ENCODE measurements around the gene FOXO4. TPM values are rescaled to one million over a fixed set of nuclear protein-coding genes. Genes with fewer than 3 reads are reported as not detected.

The FOXO4 gene
- polyA plus RNA-seq, 4 donors: 23.8 to 29.3 (median 27.8) TPM

DNA sequence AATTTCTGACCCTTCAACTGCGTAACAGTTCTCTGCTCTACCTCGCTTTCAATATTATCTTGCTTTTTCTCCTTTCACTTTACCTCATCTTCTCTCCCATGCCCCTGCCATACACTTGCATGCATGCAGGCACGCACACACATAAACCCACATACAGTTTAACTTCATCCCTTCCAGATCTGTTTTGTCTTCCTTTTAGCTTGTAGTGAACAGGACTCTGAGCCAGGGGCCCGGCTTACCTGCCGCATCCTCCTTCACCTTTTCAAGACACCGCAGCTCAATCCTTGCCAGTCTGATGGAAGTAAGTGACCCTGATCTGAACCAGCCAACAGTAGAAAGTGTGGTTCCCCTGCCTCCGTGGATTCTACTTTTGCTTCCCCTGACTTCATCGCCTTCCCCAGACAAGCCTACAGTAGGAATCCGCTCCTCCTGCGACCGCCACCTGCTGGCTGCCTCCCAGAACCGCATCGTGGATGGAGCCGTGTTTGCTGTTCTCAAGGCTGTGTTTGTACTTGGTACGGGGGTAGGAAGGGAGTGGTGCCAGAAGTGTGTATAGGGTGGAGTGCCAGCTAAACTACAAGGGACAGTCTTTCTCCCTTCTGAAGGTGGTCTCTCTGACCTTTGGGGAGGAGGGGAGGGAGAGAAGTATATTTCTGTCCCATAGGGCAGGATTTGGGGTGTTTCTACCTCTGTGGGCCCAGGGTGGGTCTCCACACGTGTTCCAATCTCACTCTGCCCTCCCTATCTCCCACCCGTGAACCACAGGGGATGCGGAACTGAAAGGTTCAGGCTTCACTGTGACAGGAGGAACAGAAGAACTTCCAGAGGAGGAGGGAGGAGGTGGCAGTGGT, 33.5 kb downstream of the FOXO4 start:
- peak in 1 of 4 donors; percentile 37 for DNase-seq (ENCODE audit: low read depth in 4 of 4, low spot score in 3 of 4)

DNA sequence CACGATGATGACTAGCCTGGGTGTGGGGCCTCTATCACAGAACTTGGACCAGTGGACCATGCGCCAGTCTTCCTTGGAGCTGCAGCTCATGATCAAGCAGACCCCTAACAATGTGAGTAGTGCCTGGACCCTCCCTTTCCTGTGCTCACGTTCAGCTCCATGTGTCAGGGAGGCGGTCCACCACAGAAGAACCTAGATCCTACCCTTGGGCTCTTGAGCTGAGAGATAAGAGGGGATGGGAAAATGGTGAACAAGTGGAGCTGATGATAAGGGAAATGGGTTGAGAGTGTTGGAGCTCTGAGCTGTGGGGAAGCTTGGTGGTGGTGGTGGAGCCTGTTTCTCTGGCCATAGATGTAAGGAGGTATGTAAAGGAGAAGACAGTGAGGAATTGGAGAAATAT, 35.9 kb downstream of the FOXO4 start:
- no peak for DNase-seq (ENCODE audit: low read depth in 4 of 4, low spot score in 3 of 4)

DNA sequence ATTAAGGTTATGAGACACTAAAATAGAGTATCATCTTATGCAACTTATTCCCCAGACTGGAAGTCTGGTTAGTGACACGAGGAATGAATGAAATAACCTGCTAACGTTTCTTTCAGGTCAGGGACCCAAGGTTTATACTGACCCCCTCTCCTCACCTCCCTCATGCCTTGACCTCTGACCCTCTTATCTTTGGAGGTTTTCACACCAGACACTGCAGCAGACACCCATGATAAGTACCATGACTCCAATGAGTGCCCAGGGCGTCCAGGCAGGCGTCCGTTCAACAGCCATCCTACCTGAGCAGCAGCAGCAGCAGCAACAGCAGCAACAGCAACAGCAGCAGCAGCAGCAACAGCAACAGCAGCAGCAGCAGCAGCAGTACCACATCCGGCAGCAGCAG, 44.8 kb downstream of the FOXO4 start:
- DNase-seq (ENCODE audit: low read depth in 4 of 4, low spot score in 3 of 4): no peak

DNA sequence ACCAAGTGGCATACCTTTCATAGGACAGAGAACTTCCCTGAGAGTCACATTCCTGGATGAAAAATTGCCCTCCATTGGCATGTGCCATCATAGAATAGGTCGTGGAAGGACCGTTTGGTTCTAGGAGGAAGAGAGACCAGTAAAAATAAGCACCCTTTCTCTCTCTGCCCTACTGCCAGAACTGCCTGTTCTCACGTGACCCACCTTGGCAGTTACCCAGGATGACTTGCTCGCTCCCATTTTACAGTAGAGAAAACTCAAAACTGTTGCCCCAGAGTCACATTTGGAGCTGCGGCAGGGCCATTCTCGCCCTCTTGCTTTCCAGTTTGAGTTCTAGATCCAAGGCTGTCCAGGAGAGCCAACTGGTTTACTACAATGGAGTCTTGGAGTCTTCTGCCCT, 47.9 kb downstream of the FOXO4 start:
- DNase-seq (ENCODE audit: low read depth in 4 of 4, low spot score in 3 of 4): no peak

DNA sequence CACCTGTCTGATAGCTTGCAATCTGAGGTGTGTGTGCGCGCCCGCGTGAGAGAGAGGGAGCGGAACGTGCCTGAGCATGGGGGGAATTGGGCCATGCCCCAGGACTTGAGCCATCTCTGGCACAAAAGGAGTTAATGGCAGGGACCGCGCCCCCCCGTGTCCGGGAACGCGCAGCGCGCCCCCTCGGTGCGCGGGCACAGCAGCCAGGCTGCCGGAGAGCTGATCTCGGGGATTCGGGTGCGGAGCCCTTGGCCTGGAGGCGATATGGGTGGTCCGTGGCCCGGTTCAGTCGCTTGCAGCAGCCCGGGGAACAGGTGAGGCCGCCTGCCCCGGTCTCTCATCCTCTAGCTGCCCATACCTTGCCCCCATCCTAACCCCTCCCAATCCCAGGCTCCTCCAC, 49.0 kb downstream of the FOXO4 start, which contains the start of gene NLGN3:
NLGN3 (plus strand) TSS at position 191 of the 400 bp plus-strand sequence. CDS start 2,909 bp downstream, outside the sequence.
- no peak for DNase-seq (ENCODE audit: low read depth in 4 of 4, low spot score in 3 of 4)

DNA sequence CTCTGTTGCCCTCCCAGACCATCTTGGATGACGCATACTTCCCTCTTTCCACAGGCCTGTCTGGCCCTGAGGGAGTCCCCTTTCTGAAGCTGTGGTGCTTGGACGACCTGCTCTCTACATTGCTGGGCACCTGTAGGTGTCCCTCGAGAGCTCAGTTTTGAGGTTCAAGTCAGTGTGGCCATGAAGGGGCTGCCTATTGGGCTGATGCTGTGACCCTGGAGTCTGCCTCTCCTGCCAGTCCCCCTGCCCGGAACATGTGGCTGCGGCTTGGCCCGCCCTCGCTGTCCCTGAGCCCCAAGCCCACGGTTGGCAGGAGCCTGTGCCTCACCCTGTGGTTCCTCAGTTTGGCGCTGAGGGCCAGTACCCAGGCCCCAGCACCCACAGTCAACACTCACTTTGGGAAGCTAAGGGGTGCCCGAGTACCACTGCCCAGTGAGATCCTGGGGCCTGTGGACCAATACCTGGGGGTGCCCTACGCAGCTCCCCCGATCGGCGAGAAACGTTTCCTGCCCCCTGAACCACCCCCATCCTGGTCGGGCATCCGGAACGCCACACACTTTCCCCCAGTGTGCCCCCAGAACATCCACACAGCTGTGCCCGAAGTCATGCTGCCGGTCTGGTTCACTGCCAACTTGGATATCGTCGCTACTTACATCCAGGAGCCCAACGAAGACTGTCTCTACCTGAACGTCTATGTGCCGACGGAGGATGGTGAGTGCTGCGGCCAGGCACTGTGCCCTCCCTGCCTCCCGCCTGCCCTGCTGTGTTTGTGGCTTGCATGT, 52.0 kb downstream of the FOXO4 start:
- no peak for DNase-seq (ENCODE audit: low read depth in 4 of 4, low spot score in 3 of 4)

DNA sequence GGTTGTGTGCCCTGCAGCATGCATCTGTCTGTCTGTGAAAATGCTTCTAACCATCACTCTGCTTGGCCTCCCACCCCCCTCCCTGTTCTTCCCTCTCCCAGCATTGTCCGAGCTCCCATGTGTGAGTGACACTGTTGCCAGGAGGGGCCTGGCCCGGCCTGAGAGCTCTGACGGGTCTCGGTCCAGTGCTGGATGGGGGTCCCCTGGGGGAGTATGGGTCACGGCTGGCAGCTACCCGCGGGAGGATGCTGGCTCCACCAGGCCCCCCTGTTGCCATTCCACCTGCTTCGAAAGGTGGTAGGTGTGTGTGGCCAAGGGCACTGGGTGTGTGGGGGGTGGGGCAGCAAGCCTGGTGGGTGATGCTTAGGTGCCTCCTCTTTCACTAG, 52.6 kb downstream of the FOXO4 start:
- no peak for DNase-seq (ENCODE audit: low read depth in 4 of 4, low spot score in 3 of 4)

DNA sequence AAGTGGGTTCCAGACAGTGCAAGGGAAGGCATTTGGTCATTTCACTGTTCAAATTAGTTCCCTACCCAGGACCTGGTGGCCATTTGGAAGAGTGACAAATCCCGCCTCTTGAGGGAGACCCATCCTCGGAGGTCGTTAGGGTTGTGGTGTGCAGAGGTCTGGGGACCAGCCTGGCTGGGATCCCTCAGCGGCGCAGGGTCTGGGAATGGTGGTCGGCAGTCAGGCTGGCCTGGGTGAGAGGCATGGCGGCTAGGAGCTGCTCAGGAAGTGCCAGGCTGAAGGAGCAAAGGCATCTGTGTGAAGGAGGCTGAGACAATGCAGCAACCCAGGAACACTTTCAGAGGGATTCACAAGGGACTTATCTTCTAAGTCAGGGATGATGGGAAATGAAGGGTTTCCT, 55.7 kb downstream of the FOXO4 start:
- DNase-seq (ENCODE audit: low read depth in 4 of 4, low spot score in 3 of 4): no peak

Other genes starting within 250 kb of the FOXO4 start
- gene TEX11, start 187.1 kb upstream of the FOXO4 start, polyA plus RNA-seq (ENCODE audit: insufficient read length in 4 of 4): under 1 TPM in 3 of 4 donors, not detected in 1; 0.05 to 0.10 (median 0.08) TPM
- 1 to 10 TPM; 2.4 to 2.7 (median 2.5) TPM for gene SLC7A3, start 164.8 kb upstream of the FOXO4 start, polyA plus RNA-seq (ENCODE audit: insufficient read length in 4 of 4)
- 10 to 100 TPM; 53.1 to 57.3 (median 55.1) TPM for gene SNX12, start 27.5 kb upstream of the FOXO4 start, polyA plus RNA-seq (ENCODE audit: insufficient read length in 4 of 4)
- gene CXorf65, start 10.9 kb downstream of the FOXO4 start, polyA plus RNA-seq (ENCODE audit: insufficient read length in 4 of 4): not detected
- gene IL2RG, start 15.7 kb downstream of the FOXO4 start, polyA plus RNA-seq (ENCODE audit: insufficient read length in 4 of 4): 1 to 10 TPM in 3 of 4 donors, under 1 TPM in 1; 0.93 to 2.3 (median 1.2) TPM
- gene MED12, start 22.7 kb downstream of the FOXO4 start, polyA plus RNA-seq (ENCODE audit: insufficient read length in 4 of 4): 10 to 100 TPM; 39.7 to 47.4 (median 41.4) TPM
- 1 to 10 TPM; 4.3 to 6.3 (median 4.9) TPM for gene NLGN3, start 49.0 kb downstream of the FOXO4 start, polyA plus RNA-seq (ENCODE audit: insufficient read length in 4 of 4)
- 10 to 100 TPM; 42.1 to 55.6 (median 45.5) TPM for gene GJB1, start 127.4 kb downstream of the FOXO4 start, polyA plus RNA-seq (ENCODE audit: insufficient read length in 4 of 4)
- 10 to 100 TPM; 57.7 to 65.6 (median 59.7) TPM for gene ZMYM3, start 158.3 kb downstream of the FOXO4 start, polyA plus RNA-seq (ENCODE audit: insufficient read length in 4 of 4)
- gene NONO, start 187.8 kb downstream of the FOXO4 start, polyA plus RNA-seq (ENCODE audit: insufficient read length in 4 of 4): 100 to 1,000 TPM; 557 to 597 (median 565) TPM
- gene ITGB1BP2, start 205.9 kb downstream of the FOXO4 start, polyA plus RNA-seq (ENCODE audit: insufficient read length in 4 of 4): 1 to 10 TPM; 1.2 to 1.5 (median 1.3) TPM

Data from right renal pelvis (tissue), 4 donors.